ENCODE data around the gene CLCA2.

GRCh38 chr1:86487811-86488141 is 63.8 kb downstream of the CLCA2 start:
- TF ChIP-seq EZH2 (IDR thresholded peaks at IDR 0.05; ENCODE audit: insufficient read depth, poor library complexity, severe bottlenecking), result no peak
- TF ChIP-seq EZH2phosphoT487 (IDR thresholded peaks at IDR 0.05; ENCODE audit: insufficient read depth, low read depth), result no peak

All from GM23248 (cell line).